Esophagus (tissue), 2 donors: ENCODE data around the gene NNT. TPM values are rescaled to one million over a fixed set of nuclear protein-coding genes. Genes with fewer than 3 reads are reported as not detected.

ENCODE experiments used
- H3K27ac ChIP-seq, 2 donors: one replicate each; pipeline ENCODE4 v1.5.1; 2013; ENCODE audit warnings: low read depth in 2 of 2, mild to moderate bottlenecking in 2 of 2, inconsistent platforms in 1 of 2, low read length in 1 of 2, moderate library complexity in 1 of 2
- H3K27me3 ChIP-seq, 2 donors: one replicate each; pipeline ENCODE4 v1.6.1; 2013; ENCODE audit warnings: low read length in 2 of 2, control low read depth in 1 of 2, mild to moderate bottlenecking in 1 of 2; ENCODE audit not compliant: insufficient read depth in 2 of 2, control insufficient read depth in 1 of 2
- H3K36me3 ChIP-seq, 2 donors: one replicate each; pipeline ENCODE4 v1.6.1; 2013; ENCODE audit warnings: low read length in 1 of 2; ENCODE audit not compliant: control insufficient read depth in 2 of 2, insufficient read depth in 2 of 2
- H3K4me1 ChIP-seq, 2 donors: one replicate each; pipeline ENCODE4 v1.6.1; 2013; ENCODE audit warnings: low read length in 1 of 2; ENCODE audit not compliant: control insufficient read depth in 2 of 2, insufficient read depth in 2 of 2
- H3K4me3 ChIP-seq, 2 donors: one replicate each; pipeline ENCODE4 v1.5.1; 2013; ENCODE audit warnings: low read length in 2 of 2, mild to moderate bottlenecking in 2 of 2, low read depth in 1 of 2, moderate library complexity in 1 of 2
- H3K9me3 ChIP-seq, 2 donors: one replicate each; pipeline ENCODE4 v1.6.1; 2013; ENCODE audit warnings: mild to moderate bottlenecking in 2 of 2, low read depth in 1 of 2, low read length in 1 of 2, moderate library complexity in 1 of 2; ENCODE audit not compliant: control insufficient read depth in 2 of 2, insufficient read depth in 1 of 2
- WGBS, 2 donors: extraction: QIAGEN DNeasy Blood & Tissue Kit; methylation state at CpG; one replicate each; pipeline ENCODE4 v1.1.7; 2013; 5-methylcytosine and 5-hydroxymethylcytosine counted together
- polyA plus RNA-seq, 2 donors: library from polyadenylated mRNA; stranded (reverse); fragments of 200-250 nt; gene quantifications; one replicate each; pipeline ENCODE4 v1.2.3, GENCODE V29; 2013
- donor health status: healthy with polysubstance abuse.
- donor health status: Bipolar disorder and iron deficiency.

NNT gene
- polyA plus RNA-seq, 2 donors, result 7.7 to 13.4 TPM

- no peaks in the 10 kb centered on the region for H3K4me1 ChIP-seq
- H3K27ac ChIP-seq, result peak overlapping the region in 1 of 2 donors; percentile 25
- H3K4me3 ChIP-seq, result no peak overlapping the region
- WGBS, 2 donors, result 44 to 79% methylated on average over 2 of the region's 2 CpGs
- peaks cover 0 to 6% of the 10 kb centered on the region in 2 donors for H3K36me3 ChIP-seq
- no peaks in the 10 kb centered on the region for H3K9me3 ChIP-seq
- no peaks in the 10 kb centered on the region for H3K27me3 ChIP-seq
These were observed 16.4 kb downstream of the NNT start for GRCh38 chr5:43619380-43619779.

- Histone ChIP-seq H3K27me3 (no peaks in the 10 kb centered on the region), H3K4me1 (no peaks in the 10 kb centered on the region), H3K27ac (peak overlapping the region in 1 of 2 donors; percentile 25), H3K9me3 (no peaks in the 10 kb centered on the region), H3K36me3 (peaks cover 0 to 6% of the 10 kb centered on the region in 2 donors), H3K4me3 (no peak overlapping the region)
- 81 to 90% methylated on average over 3 of the region's 3 CpGs for WGBS, 2 donors
These were observed 16.9 kb downstream of the NNT start for GRCh38 chr5:43619911-43620310.

- Histone ChIP-seq H3K4me3 (no peak overlapping the region), H3K27ac (peak overlapping the region in 1 of 2 donors; percentile 13), H3K36me3 (peaks cover 0 to 2% of the 10 kb centered on the region in 2 donors), H3K4me1 (no peaks in the 10 kb centered on the region), H3K9me3 (no peaks in the 10 kb centered on the region), H3K27me3 (no peaks in the 10 kb centered on the region)
- 55 to 68% methylated on average over 4 of the region's 4 CpGs for WGBS, 2 donors
These were observed 18.0 kb downstream of the NNT start for GRCh38 chr5:43620944-43621505.

- H3K27ac ChIP-seq, result no peak overlapping the region
- no peaks in the 10 kb centered on the region for H3K4me1 ChIP-seq
- H3K36me3 ChIP-seq, result peaks cover 0 to 2% of the 10 kb centered on the region in 2 donors
- no peaks in the 10 kb centered on the region for H3K27me3 ChIP-seq
- 70 to 81% methylated on average over 3 of the region's 3 CpGs for WGBS, 2 donors
- H3K4me3 ChIP-seq, result no peak overlapping the region
- no peaks in the 10 kb centered on the region for H3K9me3 ChIP-seq
These were observed 19.1 kb downstream of the NNT start for GRCh38 chr5:43622074-43622473.

- Histone ChIP-seq H3K27ac (no peak overlapping the region), H3K27me3 (no peaks in the 10 kb centered on the region), H3K4me1 (no peaks in the 10 kb centered on the region), H3K4me3 (no peak overlapping the region), H3K9me3 (no peaks in the 10 kb centered on the region), H3K36me3 (peaks cover 0 to 2% of the 10 kb centered on the region in 2 donors)
- 93 to 95% methylated on average over 3 of the region's 3 CpGs for WGBS, 2 donors
These were observed 20.2 kb downstream of the NNT start for GRCh38 chr5:43623048-43623680.

GRCh38 chr5:43627028-43627427, 24.0 kb downstream of the NNT start:
- Histone ChIP-seq H3K4me3 (no peak overlapping the region), H3K27ac (no peak overlapping the region), H3K9me3 (no peaks in the 10 kb centered on the region), H3K4me1 (no peaks in the 10 kb centered on the region), H3K27me3 (no peaks in the 10 kb centered on the region), H3K36me3 (peaks cover 0 to 2% of the 10 kb centered on the region in 2 donors)
- WGBS, 2 donors, result 85 to 92% methylated on average over 2 of the region's 2 CpGs

GRCh38 chr5:43631182-43631910, 28.4 kb downstream of the NNT start:
- no peak overlapping the region for H3K27ac ChIP-seq
- 68 to 72% methylated on average over 5 of the region's 5 CpGs for WGBS, 2 donors
- H3K36me3 ChIP-seq, result peaks cover 0 to 6% of the 10 kb centered on the region in 2 donors
- H3K4me3 ChIP-seq, result no peak overlapping the region
- no peaks in the 10 kb centered on the region for H3K9me3 ChIP-seq
- no peaks in the 10 kb centered on the region for H3K4me1 ChIP-seq
- H3K27me3 ChIP-seq, result no peaks in the 10 kb centered on the region

- Histone ChIP-seq H3K36me3 (peaks cover 0 to 6% of the 10 kb centered on the region in 2 donors), H3K27ac (no peak overlapping the region), H3K4me3 (no peak overlapping the region), H3K4me1 (no peaks in the 10 kb centered on the region), H3K9me3 (no peaks in the 10 kb centered on the region), H3K27me3 (no peaks in the 10 kb centered on the region)
- 87 to 93% methylated on average over 2 of the region's 2 CpGs for WGBS, 2 donors
These were observed 31.6 kb downstream of the NNT start for GRCh38 chr5:43634621-43635020.

- Histone ChIP-seq H3K9me3 (no peaks in the 10 kb centered on the region), H3K36me3 (peaks cover 0 to 6% of the 10 kb centered on the region in 2 donors), H3K4me3 (no peak overlapping the region), H3K27me3 (no peaks in the 10 kb centered on the region), H3K27ac (no peak overlapping the region), H3K4me1 (no peaks in the 10 kb centered on the region)
These were observed 32.4 kb downstream of the NNT start for GRCh38 chr5:43635374-43635773.
